Measurements from ENCODE around the gene GRAMD4. TPM values are rescaled to one million over a fixed set of nuclear protein-coding genes. Genes with fewer than 3 reads are reported as not detected.

GRAMD4 gene
- total and polyA plus RNA-seq, 10 of the 15 experiments (the other 5 are each of a cell fraction or from before 2014, with no cell fraction given): 0.21 to 45.5 (median 10.6) TPM

DNA sequence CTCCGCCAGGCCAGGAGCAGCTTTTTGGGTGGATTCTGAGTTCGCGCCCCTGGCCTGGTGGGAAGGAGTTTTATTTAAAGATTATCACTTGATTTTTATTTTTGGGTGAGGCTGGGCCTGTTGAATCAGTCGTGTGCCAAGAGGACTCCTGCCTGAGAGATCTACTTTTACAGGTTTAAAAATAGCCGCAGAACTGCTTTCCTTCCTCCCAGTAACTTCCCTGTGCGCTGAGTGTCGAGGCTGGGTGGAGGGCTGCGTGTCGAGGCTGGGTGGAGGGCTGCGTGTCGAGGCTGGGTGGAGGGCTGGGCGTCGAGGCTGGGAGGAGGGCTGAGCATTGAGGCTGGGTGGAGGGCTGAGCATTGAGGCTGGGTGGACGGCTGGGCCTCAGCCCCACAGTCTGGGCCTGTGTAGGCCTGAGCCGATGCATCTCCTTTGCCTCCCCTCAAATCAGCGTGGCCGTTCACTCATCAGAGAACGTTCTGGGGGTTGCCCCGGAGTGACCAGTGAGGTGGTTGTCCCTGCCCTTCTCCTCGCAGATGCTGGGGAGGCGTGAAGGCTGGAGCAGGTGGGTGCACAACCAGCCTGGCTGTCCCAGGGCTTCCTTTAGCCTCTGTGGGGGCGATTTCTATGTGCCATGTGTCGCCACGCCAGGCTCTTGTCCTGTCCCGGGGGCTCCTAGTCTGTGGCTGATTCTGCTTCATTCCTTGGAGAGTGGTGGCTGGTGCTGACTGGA, 30.1 kb downstream of the GRAMD4 start:
- no peaks in the 10 kb centered on the region for H3K79me2 ChIP-seq (ENCODE audit: control insufficient read depth, insufficient read depth, low read length)
- CTCF ChIA-PET: no interaction called here
- FAIRE-seq (no peak), DNase-seq (ENCODE audit: low read depth, low spot score) (no peak), ATAC-seq (no peak)
- no peak overlapping the region for H3K4me3 ChIP-seq
- in situ Hi-C loops (cut with MboI) (no loop called here), intact Hi-C loops (cut with micrococcal nuclease; ENCODE audit: unreplicated experiment) (no loop called here)
- no peaks in the 10 kb centered on the region for H4K20me1 ChIP-seq (ENCODE audit: control insufficient read depth, insufficient read depth)
- no peak overlapping the region for H2AFZ ChIP-seq (ENCODE audit: control insufficient read depth, low read depth, low read length)
- POLR2A ChIA-PET: no interaction called here
- H3K9ac ChIP-seq (ENCODE audit: control insufficient read depth, insufficient read depth, low read length): no peak overlapping the region
- no peak overlapping the region for H3K4me2 ChIP-seq (ENCODE audit: control insufficient read depth, insufficient read depth)
- peaks cover 7% of the 10 kb centered on the region for H3K4me1 ChIP-seq (ENCODE audit: control insufficient read depth, insufficient read depth, low read length)
- no peaks in the 10 kb centered on the region for H3K9me3 ChIP-seq (replicated peaks; ENCODE audit: control insufficient read depth, insufficient read depth, low read length)
- SMC1A ChIA-PET (ENCODE audit: uncharacterized antibody, unreplicated experiment): no interaction called here
- H3K27me3 ChIP-seq (replicated peaks in 1 of 2; ENCODE audit: control insufficient read depth in 2 of 2, insufficient read depth in 2 of 2, low read length in 1 of 2): no peaks in the 10 kb centered on the region
- H3K36me3 ChIP-seq (ENCODE audit: control insufficient read depth in 2 of 2, insufficient read depth in 2 of 2, low read length in 1 of 2): peaks cover 0 to 2% of the 10 kb centered on the region in 2 experiments; a peak in 1 of 4 replicates
- BruUV-seq (replicated peaks): no TSS peak
- RAD21 ChIA-PET (ENCODE audit: unreplicated experiment): no interaction called here
- WGBS (ENCODE audit: insufficient coverage, insufficient replicate concordance, low lambda C conversion rate, missing lambda C conversion rate): 48% methylated on average over 25 of the region's 25 CpGs
- no peak overlapping the region for H3K27ac ChIP-seq (ENCODE audit: control insufficient read depth, insufficient read depth)
- TF ChIP-seq SMAD5 (IDR thresholded peaks at IDR 0.05; ENCODE audit: low read depth): no peak
- TF ChIP-seq, protein P1, sequence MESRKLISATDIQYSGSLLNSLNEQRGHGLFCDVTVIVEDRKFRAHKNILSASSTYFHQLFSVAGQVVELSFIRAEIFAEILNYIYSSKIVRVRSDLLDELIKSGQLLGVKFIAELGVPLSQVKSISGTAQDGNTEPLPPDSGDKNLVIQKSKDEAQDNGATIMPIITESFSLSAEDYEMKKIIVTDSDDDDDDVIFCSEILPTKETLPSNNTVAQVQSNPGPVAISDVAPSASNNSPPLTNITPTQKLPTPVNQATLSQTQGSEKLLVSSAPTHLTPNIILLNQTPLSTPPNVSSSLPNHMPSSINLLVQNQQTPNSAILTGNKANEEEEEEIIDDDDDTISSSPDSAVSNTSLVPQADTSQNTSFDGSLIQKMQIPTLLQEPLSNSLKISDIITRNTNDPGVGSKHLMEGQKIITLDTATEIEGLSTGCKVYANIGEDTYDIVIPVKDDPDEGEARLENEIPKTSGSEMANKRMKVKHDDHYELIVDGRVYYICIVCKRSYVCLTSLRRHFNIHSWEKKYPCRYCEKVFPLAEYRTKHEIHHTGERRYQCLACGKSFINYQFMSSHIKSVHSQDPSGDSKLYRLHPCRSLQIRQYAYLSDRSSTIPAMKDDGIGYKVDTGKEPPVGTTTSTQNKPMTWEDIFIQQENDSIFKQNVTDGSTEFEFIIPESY (IDR thresholded peaks at IDR 0.05): no peak
- TF ChIP-seq RELA (IDR thresholded peaks at IDR 0.05; ENCODE audit: borderline replicate concordance, partially characterized antibody): no peak
- no peak for TF ChIP-seq SUZ12 (IDR thresholded peaks at IDR 0.05; ENCODE audit: unreplicated experiment)
- TF ChIP-seq RB1 (IDR thresholded peaks at IDR 0.05; ENCODE audit: borderline replicate concordance): no peak
- TF ChIP-seq ESRRA (IDR thresholded peaks at IDR 0.05; ENCODE audit: low read length): no peak
- TF ChIP-seq, protein P2, sequence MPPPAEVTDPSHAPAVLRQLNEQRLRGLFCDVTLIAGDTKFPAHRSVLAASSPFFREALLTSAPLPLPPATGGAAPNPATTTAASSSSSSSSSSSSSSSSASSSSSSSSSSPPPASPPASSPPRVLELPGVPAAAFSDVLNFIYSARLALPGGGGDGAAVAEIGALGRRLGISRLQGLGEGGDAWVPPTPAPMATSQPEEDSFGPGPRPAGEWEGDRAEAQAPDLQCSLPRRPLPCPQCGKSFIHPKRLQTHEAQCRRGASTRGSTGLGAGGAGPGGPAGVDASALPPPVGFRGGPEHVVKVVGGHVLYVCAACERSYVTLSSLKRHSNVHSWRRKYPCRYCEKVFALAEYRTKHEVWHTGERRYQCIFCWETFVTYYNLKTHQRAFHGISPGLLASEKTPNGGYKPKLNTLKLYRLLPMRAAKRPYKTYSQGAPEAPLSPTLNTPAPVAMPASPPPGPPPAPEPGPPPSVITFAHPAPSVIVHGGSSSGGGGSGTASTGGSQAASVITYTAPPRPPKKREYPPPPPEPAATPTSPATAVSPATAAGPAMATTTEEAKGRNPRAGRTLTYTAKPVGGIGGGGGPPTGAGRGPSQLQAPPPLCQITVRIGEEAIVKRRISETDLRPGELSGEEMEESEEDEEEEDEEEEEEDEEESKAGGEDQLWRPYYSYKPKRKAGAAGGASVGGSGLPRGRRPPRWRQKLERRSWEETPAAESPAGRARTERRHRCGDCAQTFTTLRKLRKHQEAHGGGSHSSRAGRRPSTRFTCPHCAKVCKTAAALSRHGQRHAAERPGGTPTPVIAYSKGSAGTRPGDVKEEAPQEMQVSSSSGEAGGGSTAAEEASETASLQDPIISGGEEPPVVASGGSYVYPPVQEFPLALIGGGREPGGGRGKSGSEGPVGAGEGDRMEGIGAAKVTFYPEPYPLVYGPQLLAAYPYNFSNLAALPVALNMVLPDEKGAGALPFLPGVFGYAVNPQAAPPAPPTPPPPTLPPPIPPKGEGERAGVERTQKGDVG (CRISPR knock-in tag; IDR thresholded peaks at IDR 0.05): no peak
- no peak for TF ChIP-seq TCF12 (IDR thresholded peaks at IDR 0.05; ENCODE audit: low read depth, low read length)
- no peak for TF ChIP-seq MEF2A (IDR thresholded peaks at IDR 0.05; ENCODE audit: insufficient read depth, low read depth, low read length)
- TF ChIP-seq, protein P3, sequence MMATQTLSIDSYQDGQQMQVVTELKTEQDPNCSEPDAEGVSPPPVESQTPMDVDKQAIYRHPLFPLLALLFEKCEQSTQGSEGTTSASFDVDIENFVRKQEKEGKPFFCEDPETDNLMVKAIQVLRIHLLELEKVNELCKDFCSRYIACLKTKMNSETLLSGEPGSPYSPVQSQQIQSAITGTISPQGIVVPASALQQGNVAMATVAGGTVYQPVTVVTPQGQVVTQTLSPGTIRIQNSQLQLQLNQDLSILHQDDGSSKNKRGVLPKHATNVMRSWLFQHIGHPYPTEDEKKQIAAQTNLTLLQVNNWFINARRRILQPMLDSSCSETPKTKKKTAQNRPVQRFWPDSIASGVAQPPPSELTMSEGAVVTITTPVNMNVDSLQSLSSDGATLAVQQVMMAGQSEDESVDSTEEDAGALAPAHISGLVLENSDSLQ (IDR thresholded peaks at IDR 0.05): no peak
- TF ChIP-seq POLR2AphosphoS5 (IDR thresholded peaks at IDR 0.05; ENCODE audit: low read length): no peak
- no peak for TF ChIP-seq SREBF1 (IDR thresholded peaks at IDR 0.05; ENCODE audit: low read length)
- TF ChIP-seq, protein P4, sequence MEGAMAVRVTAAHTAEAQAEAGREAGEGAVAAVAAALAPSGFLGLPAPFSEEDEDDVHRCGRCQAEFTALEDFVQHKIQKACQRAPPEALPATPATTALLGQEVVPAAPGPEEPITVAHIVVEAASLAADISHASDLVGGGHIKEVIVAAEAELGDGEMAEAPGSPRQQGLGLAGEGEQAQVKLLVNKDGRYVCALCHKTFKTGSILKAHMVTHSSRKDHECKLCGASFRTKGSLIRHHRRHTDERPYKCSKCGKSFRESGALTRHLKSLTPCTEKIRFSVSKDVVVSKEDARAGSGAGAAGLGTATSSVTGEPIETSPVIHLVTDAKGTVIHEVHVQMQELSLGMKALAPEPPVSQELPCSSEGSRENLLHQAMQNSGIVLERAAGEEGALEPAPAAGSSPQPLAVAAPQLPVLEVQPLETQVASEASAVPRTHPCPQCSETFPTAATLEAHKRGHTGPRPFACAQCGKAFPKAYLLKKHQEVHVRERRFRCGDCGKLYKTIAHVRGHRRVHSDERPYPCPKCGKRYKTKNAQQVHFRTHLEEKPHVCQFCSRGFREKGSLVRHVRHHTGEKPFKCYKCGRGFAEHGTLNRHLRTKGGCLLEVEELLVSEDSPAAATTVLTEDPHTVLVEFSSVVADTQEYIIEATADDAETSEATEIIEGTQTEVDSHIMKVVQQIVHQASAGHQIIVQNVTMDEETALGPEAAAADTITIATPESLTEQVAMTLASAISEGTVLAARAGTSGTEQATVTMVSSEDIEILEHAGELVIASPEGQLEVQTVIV (IDR thresholded peaks at IDR 0.05; ENCODE audit: borderline replicate concordance, partially characterized antibody): no peak
- TF ChIP-seq YY1 (IDR thresholded peaks at IDR 0.05; ENCODE audit: low read depth, low read length): no peak
- no peak for TF ChIP-seq ATF7 (IDR thresholded peaks at IDR 0.05; ENCODE audit: low read depth)
- TF ChIP-seq FOS (IDR thresholded peaks at IDR 0.05; ENCODE audit: borderline replicate concordance, extremely low read depth, insufficient read length): no peak
